IPS DF 6.9 (cell line): ENCODE data around the gene TAS2R20.

ENCODE experiments used
- DNase-seq: peaks from one replicate; pipeline ENCODE4 v3.0.0-alpha.2; 2013; ENCODE audit warnings: low read depth, low spot score
- H3K27ac ChIP-seq: one replicate; pipeline ENCODE4 v1.5.1; 2013; ENCODE audit warnings: low read length, control low read depth
- H3K27me3 ChIP-seq: 2 replicates; pipeline ENCODE4 v1.6.1; 2013; ENCODE audit warnings: mild to moderate bottlenecking, low read length; ENCODE audit not compliant: control insufficient read depth, insufficient read depth
- H3K36me3 ChIP-seq: 2 replicates; pipeline ENCODE4 v1.6.1; 2013; ENCODE audit warnings: low read length; ENCODE audit not compliant: control insufficient read depth, insufficient read depth
- H3K4me1 ChIP-seq: 2 replicates; pipeline ENCODE4 v1.6.1; 2013; ENCODE audit warnings: low read length; ENCODE audit not compliant: control insufficient read depth, insufficient read depth
- H3K4me3 ChIP-seq: 2 replicates; pipeline ENCODE4 v1.5.1; 2013; ENCODE audit warnings: mild to moderate bottlenecking, low read length
- H3K9me3 ChIP-seq: 2 replicates; pipeline ENCODE4 v1.6.1; 2013; ENCODE audit warnings: low read length, inconsistent platforms; ENCODE audit not compliant: control insufficient read depth, insufficient read depth
- WGBS: extraction: QIAGEN DNeasy Blood & Tissue Kit; methylation state at CpG from one replicate; pipeline ENCODE4 v1.1.7; 2013; ENCODE audit warnings: mixed read lengths, missing lambda C conversion rate; ENCODE audit not compliant: insufficient read length, insufficient coverage; 5-methylcytosine and 5-hydroxymethylcytosine counted together

Gene TAS2R20

GRCh38 chr12:10960211-10960610 lies 37.9 kb downstream of the TAS2R20 start:
- no peak for DNase-seq
- Histone ChIP-seq H3K27ac (no peak overlapping the region), H3K4me1 (no peaks in the 10 kb centered on the region), H3K9me3 (no peaks in the 10 kb centered on the region), H3K27me3 (no peaks in the 10 kb centered on the region), H3K36me3 (no peaks in the 10 kb centered on the region), H3K4me3 (no peak overlapping the region)
- no CpG with 5 or more reads among the region's 4 CpGs for WGBS

DNA sequence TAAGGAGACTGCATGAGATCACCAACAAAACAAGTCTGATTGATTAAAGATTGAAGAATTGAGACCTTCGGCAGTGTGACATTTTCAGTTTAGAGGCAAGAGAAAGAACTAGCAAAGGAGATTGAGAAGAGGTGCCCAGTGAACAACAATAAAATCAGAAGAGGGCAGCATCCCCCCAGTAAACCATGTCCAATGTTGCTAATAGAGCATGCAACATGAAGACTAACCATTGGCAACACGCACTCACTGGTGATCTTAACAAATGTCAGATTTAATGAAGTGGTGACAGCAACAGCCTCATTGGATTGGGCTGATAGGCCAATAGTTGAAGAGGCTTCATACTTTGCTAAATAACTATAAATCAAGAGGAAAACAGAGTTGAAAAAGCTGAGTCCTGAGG lies 38.3 kb downstream of the TAS2R20 start:
- H3K36me3 ChIP-seq: no peaks in the 10 kb centered on the region
- no peaks in the 10 kb centered on the region for H3K9me3 ChIP-seq
- no CpG with 5 or more reads among the region's 2 CpGs for WGBS
- H3K27me3 ChIP-seq: no peaks in the 10 kb centered on the region
- no peak for DNase-seq
- no peak overlapping the region for H3K4me3 ChIP-seq
- H3K27ac ChIP-seq: no peak overlapping the region
- H3K4me1 ChIP-seq: no peaks in the 10 kb centered on the region

DNA sequence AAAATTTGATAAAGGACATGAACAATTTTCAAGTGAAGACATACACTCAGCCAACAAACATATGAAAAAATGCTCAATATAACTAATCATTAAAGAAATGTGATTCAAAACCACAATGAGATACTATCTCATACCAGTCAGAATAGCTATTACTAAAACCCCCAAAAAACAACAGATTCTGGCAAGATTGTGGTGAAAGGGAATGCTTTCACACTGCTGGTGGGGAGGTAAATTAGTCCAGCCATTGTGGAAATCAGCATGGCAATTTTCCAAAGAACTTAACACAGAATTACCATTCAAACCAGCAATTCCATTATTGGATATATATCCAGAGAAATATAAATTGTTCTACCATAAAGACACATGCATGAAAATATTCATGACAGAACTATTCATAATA lies 40.4 kb downstream of the TAS2R20 start:
- no peaks in the 10 kb centered on the region for H3K4me1 ChIP-seq
- no peaks in the 10 kb centered on the region for H3K36me3 ChIP-seq
- no peak for DNase-seq
- no peak overlapping the region for H3K4me3 ChIP-seq
- H3K9me3 ChIP-seq: no peaks in the 10 kb centered on the region
- no peaks in the 10 kb centered on the region for H3K27me3 ChIP-seq
- no peak overlapping the region for H3K27ac ChIP-seq

DNA sequence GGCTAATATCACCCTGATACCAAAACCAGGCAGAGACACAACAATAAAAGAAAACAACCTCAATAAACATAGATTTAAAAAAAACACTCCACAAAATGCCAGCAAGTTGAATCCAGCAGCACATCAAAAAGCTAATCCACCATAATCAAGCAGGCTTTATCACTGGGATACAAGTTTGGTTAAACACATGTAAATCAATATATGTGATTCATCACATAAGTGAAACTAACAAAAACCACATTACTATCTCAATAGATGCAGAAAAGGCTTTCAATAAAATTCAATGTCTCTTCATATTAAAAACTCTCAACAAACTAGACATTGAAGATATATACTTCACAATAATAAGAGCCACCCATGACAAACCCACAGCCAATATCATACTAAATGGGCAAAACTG lies 42.0 kb downstream of the TAS2R20 start:
- H3K36me3 ChIP-seq: no peaks in the 10 kb centered on the region
- no peak overlapping the region for H3K4me3 ChIP-seq
- no peaks in the 10 kb centered on the region for H3K4me1 ChIP-seq
- H3K9me3 ChIP-seq: no peaks in the 10 kb centered on the region
- DNase-seq: no peak
- H3K27ac ChIP-seq: no peak overlapping the region
- no peaks in the 10 kb centered on the region for H3K27me3 ChIP-seq

DNA sequence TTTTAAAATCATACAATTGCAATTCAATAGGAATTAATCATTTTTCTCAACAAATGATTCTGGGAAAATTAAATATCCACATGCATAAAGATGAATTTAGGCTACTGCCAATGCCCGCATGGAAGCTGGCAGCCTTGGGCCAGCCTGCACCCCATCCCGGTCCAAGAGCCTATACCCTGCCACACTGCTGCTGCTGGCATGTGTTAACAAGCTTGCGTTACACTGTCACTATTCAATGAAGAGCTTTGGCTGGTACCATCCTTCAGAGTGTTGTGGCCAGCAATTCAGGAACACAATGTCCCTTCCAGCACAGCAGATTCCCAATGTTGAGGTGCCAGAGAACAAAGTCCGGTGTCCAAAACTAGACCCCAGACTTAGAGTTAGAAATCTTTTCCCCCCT lies 45.5 kb downstream of the TAS2R20 start:
- DNase-seq: no peak
- Histone ChIP-seq H3K9me3 (no peaks in the 10 kb centered on the region), H3K36me3 (no peaks in the 10 kb centered on the region), H3K4me1 (no peaks in the 10 kb centered on the region), H3K27me3 (no peaks in the 10 kb centered on the region), H3K27ac (no peak overlapping the region), H3K4me3 (no peak overlapping the region)
- no CpG with 5 or more reads among the region's 4 CpGs for WGBS
